DND-41 (cell line): ENCODE measurements around the gene APOF.
"Not testable (repeated sequence)": the region's sequence is repeated elsewhere in the genome, so short reads cannot be mapped to it uniquely, and the experiment has no call there.

ENCODE experiments used
- CTCF ChIP-seq: IDR thresholded peaks from 2 replicates; pipeline ENCODE4 v1.5.1; 2012; ENCODE audit warnings: borderline replicate concordance, low read length, moderate library complexity, mild to moderate bottlenecking; ENCODE audit not compliant: poor library complexity, severe bottlenecking; ENCODE audit errors: extremely low read depth
- EZH2 ChIP-seq: IDR thresholded peaks from 3 replicates; pipeline ENCODE4 v1.6.1; 2012; ENCODE audit warnings: borderline replicate concordance, low read depth, mild to moderate bottlenecking, moderate library complexity, low read length, inconsistent platforms; ENCODE audit not compliant: severe bottlenecking

- TF ChIP-seq CTCF, EZH2: not testable (repeated sequence)
Measured at GRCh38 chr12:56347255-56347654, 15.4 kb downstream of the APOF start.
